ENCODE results near the gene MGAT3.

MGAT3 gene

GRCh38 chr22:39500101-39500500, 43.3 kb downstream of the MGAT3 start:
- POLR2A ChIA-PET: interaction anchor here (5.8 kb wide), 1 partner anchor 20 kb away, joined by 117 read pairs; the partner anchor contains the start of gene ATF4
- TF ChIP-seq ZNF433 (tag by site-specific recombination; IDR thresholded peaks at IDR 0.05; ENCODE audit: low read depth) (no peak), HOXD13 (CRISPR knock-in tag; IDR thresholded peaks at IDR 0.05; ENCODE audit: borderline replicate concordance) (no peak), ZNF555 (tag by site-specific recombination; conservative IDR thresholded peaks at IDR 0.05) (no peak), ZNF521 (tag by site-specific recombination; IDR thresholded peaks at IDR 0.05) (no peak), ZNF747 (tag by site-specific recombination; IDR thresholded peaks at IDR 0.05) (no peak), ZNF214 (tag by site-specific recombination; IDR thresholded peaks at IDR 0.05; ENCODE audit: borderline replicate concordance) (no peak), OVOL3 (tag by site-specific recombination; IDR thresholded peaks at IDR 0.05) (no peak), ZNF561 (tag by site-specific recombination; IDR thresholded peaks at IDR 0.05; ENCODE audit: borderline replicate concordance) (no peak), ZNF140 (tag by site-specific recombination; IDR thresholded peaks at IDR 0.05) (no peak), OSR2 (tag by site-specific recombination; IDR thresholded peaks at IDR 0.05) (no peak), ZNF155 (tag by site-specific recombination; IDR thresholded peaks at IDR 0.05) (no peak), ZNF48 (tag by site-specific recombination; IDR thresholded peaks at IDR 0.05) (no peak)
- TF ChIP-seq, protein P1, sequence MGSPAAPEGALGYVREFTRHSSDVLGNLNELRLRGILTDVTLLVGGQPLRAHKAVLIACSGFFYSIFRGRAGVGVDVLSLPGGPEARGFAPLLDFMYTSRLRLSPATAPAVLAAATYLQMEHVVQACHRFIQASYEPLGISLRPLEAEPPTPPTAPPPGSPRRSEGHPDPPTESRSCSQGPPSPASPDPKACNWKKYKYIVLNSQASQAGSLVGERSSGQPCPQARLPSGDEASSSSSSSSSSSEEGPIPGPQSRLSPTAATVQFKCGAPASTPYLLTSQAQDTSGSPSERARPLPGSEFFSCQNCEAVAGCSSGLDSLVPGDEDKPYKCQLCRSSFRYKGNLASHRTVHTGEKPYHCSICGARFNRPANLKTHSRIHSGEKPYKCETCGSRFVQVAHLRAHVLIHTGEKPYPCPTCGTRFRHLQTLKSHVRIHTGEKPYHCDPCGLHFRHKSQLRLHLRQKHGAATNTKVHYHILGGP (tag by site-specific recombination; IDR thresholded peaks at IDR 0.05): no peak
- Histone ChIP-seq H3K36me3 (ENCODE audit: control insufficient read depth in 2 of 2, insufficient read depth in 1 of 2, low read length in 2 of 2) (peaks cover 9 to 17% of the 10 kb centered on the region in 2 experiments; a peak in 2 of 3 replicates), H3K27ac (ENCODE audit: extremely low read depth, low read depth, low read length) (no peak overlapping the region), H3K4me3 (ENCODE audit: low read depth, low read length) (no peak overlapping the region), H3K4me1 (ENCODE audit: control insufficient read depth, insufficient read depth, low read length) (peaks cover 12% of the 10 kb centered on the region), H3K9me3 (ENCODE audit: control insufficient read depth, insufficient read depth, low read depth, low read length) (no peaks in the 10 kb centered on the region)
- CTCF ChIA-PET: interaction anchor here (1.8 to 4.4 kb wide), 3 partner anchors 14 to 34 kb away, joined by 4 to 31 read pairs (median 12); no protein-coding TSS in a partner anchor

- H3K36me3 ChIP-seq (ENCODE audit: control insufficient read depth in 2 of 2, insufficient read depth in 1 of 2, low read length in 2 of 2): peaks cover 25 to 33% of the 10 kb centered on the region in 2 experiments
- ChIA-PET POLR2A (interaction anchor here (0.5 to 5.8 kb wide), 22 partner anchors 8 to 543 kb away, joined by 3 to 117 read pairs (median 4); partner anchors contain the start of genes ATF4 and RPL3), CTCF (interaction anchor here (0.6 to 4.4 kb wide), 10 partner anchors 8 to 499 kb away, joined by 3 to 31 read pairs (median 4); partner anchors contain the start of gene ATF4)
- peak overlapping the region; percentile 92 for H3K4me3 ChIP-seq (ENCODE audit: low read depth, low read length)
- H3K27ac ChIP-seq (ENCODE audit: extremely low read depth, low read depth, low read length): peak overlapping the region; percentile 78; the same call in 1 of the 2 replicates
- TF ChIP-seq ZNF335 (tag by site-specific recombination; conservative IDR thresholded peaks at IDR 0.05) (0 out of 2 replicates have a peak, but pooled peaks have one; percentile 48), HIC1 (tag by site-specific recombination; IDR thresholded peaks at IDR 0.05) (peak; percentile 35; the same call in 1 of the 2 replicates), PRDM1 (tag by site-specific recombination; IDR thresholded peaks at IDR 0.05) (no peak), ZNF548 (tag by site-specific recombination; IDR thresholded peaks at IDR 0.05) (no peak), ZSCAN23 (tag by site-specific recombination; IDR thresholded peaks at IDR 0.05) (no peak), ZFP3 (tag by site-specific recombination; IDR thresholded peaks at IDR 0.05; ENCODE audit: low read depth) (peak; percentile 95), ZNF341 (tag by site-specific recombination; IDR thresholded peaks at IDR 0.05; ENCODE audit: low read depth) (no peak), ZNF654 (tag by site-specific recombination; IDR thresholded peaks at IDR 0.05; ENCODE audit: low read depth) (no peak)
- TF ChIP-seq, protein P2, sequence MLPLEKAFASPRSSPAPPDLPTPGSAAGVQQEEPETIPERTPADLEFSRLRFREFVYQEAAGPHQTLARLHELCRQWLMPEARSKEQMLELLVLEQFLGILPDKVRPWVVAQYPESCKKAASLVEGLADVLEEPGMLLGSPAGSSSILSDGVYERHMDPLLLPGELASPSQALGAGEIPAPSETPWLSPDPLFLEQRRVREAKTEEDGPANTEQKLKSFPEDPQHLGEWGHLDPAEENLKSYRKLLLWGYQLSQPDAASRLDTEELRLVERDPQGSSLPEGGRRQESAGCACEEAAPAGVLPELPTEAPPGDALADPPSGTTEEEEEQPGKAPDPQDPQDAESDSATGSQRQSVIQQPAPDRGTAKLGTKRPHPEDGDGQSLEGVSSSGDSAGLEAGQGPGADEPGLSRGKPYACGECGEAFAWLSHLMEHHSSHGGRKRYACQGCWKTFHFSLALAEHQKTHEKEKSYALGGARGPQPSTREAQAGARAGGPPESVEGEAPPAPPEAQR (tag by site-specific recombination; IDR thresholded peaks at IDR 0.05): no peak
- TF ChIP-seq, protein P3, sequence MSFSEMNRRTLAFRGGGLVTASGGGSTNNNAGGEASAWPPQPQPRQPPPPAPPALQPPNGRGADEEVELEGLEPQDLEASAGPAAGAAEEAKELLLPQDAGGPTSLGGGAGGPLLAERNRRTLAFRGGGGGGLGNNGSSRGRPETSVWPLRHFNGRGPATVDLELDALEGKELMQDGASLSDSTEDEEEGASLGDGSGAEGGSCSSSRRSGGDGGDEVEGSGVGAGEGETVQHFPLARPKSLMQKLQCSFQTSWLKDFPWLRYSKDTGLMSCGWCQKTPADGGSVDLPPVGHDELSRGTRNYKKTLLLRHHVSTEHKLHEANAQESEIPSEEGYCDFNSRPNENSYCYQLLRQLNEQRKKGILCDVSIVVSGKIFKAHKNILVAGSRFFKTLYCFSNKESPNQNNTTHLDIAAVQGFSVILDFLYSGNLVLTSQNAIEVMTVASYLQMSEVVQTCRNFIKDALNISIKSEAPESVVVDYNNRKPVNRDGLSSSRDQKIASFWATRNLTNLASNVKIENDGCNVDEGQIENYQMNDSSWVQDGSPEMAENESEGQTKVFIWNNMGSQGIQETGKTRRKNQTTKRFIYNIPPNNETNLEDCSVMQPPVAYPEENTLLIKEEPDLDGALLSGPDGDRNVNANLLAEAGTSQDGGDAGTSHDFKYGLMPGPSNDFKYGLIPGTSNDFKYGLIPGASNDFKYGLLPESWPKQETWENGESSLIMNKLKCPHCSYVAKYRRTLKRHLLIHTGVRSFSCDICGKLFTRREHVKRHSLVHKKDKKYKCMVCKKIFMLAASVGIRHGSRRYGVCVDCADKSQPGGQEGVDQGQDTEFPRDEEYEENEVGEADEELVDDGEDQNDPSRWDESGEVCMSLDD (tag by site-specific recombination; IDR thresholded peaks at IDR 0.05): peak; percentile 40; the same call in 1 of the 2 replicates
- peaks cover 12% of the 10 kb centered on the region for H3K4me1 ChIP-seq (ENCODE audit: control insufficient read depth, insufficient read depth, low read length)
- no peaks in the 10 kb centered on the region for H3K9me3 ChIP-seq (ENCODE audit: control insufficient read depth, insufficient read depth, low read depth, low read length)
These were observed 44.9 kb downstream of the MGAT3 start for GRCh38 chr22:39501644-39502108.
